ENCODE measurements around the gene EIF3K.

EIF3K gene

GRCh38 chr19:38665950-38666662 lies 47.1 kb downstream of the EIF3K start:
- peak; percentile 81 for DNase-seq (ENCODE audit: low read depth, low spot score)

- DNase-seq (ENCODE audit: low read depth, low spot score): peak; percentile 93
Measured at GRCh38 chr19:38666663-38667511, 47.9 kb downstream of the EIF3K start.

GRCh38 chr19:38667661-38668171 lies 48.7 kb downstream of the EIF3K start:
- DNase-seq (ENCODE audit: low read depth, low spot score): peak; percentile 82

- no peak for DNase-seq (ENCODE audit: low read depth, low spot score)
Measured at GRCh38 chr19:38669552-38669951, 50.6 kb downstream of the EIF3K start.

DNA sequence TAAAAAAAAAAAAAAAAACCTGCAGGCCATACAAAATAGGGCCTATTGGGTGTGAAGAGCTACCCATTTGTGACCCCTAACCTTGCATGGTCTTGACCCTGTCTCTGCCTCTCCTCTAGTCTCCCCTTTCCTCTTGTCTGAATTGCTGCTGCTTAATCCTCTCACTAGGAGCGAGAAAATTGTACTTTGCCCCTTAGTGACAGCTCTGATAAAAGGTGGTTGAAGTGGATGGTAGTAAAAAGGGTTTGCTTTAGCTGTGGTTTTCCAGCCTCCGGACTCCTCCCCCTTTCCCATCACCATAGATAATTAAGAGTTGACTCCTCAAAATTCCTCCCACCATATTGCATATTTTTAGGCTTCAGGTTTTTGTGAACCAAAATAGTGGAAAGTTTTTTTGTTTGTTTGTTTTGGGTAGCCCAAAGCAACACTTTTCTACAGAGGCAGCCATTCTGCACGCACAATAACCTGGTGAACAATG lies 52.0 kb downstream of the EIF3K start:
- peak; percentile 59 for DNase-seq (ENCODE audit: low read depth, low spot score)

DNA sequence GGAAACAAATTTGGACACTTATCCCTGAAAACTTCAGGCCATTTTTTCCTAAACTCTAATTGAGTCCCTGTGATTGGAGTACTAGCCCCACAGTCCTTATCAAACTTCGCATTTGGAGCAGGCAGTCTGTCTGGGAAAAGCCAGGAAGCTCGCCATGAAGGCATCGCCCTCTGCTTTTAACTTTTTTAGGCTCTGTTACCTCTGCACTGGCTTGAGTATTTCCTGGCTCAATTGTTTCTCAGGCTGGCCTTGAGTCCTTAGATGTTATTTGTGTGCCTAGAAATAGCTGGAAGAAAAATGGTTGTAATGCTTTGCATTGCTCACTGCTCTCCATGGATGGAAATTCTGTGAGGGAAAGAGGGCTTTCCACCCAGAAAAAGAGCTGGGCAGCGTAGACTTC lies 52.7 kb downstream of the EIF3K start:
- DNase-seq (ENCODE audit: low read depth, low spot score): no peak

DNA sequence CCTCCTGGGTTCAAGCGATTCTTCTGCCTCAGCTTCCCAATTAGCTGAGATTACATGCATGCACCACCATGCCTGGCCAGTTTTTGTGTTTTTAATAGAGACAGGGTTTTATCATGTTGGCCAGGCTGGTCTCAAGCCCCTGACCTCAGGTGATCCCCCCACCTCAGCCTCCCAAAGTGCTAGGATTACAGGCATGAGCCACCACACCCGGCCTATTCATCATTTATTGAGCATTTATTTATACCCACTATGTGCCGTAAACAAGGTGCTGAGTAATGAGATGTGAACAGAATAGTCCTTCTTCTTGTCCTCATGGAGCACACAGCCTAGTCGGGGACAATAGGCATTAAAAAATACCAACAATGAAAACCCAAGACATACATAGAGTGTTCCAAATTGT lies 54.0 kb downstream of the EIF3K start:
- DNase-seq (ENCODE audit: low read depth, low spot score): no peak

- peak; percentile 64 for DNase-seq (ENCODE audit: low read depth, low spot score)
Measured at GRCh38 chr19:38674388-38675171, 55.6 kb downstream of the EIF3K start.

DNA sequence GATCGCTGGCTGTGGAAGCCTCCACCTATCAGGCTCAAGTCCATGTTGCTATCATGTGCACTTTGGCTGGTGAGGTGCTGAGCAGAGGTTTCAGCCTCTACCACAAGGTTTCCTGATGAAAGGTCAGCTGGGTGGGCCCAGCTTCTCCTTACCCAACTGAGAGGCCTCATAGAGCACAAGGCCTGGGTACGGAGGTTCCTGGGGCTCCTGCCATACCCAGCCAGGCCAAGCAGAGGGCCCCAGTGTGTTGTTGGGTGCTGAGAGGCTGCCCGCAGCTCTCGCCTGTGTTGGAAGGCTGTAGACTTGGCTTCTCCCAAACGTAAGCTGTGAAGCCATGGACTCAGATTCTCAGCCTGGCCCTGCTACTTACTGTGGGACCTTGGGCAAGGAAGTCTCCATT lies 56.6 kb downstream of the EIF3K start:
- DNase-seq (ENCODE audit: low read depth, low spot score): no peak

DNA sequence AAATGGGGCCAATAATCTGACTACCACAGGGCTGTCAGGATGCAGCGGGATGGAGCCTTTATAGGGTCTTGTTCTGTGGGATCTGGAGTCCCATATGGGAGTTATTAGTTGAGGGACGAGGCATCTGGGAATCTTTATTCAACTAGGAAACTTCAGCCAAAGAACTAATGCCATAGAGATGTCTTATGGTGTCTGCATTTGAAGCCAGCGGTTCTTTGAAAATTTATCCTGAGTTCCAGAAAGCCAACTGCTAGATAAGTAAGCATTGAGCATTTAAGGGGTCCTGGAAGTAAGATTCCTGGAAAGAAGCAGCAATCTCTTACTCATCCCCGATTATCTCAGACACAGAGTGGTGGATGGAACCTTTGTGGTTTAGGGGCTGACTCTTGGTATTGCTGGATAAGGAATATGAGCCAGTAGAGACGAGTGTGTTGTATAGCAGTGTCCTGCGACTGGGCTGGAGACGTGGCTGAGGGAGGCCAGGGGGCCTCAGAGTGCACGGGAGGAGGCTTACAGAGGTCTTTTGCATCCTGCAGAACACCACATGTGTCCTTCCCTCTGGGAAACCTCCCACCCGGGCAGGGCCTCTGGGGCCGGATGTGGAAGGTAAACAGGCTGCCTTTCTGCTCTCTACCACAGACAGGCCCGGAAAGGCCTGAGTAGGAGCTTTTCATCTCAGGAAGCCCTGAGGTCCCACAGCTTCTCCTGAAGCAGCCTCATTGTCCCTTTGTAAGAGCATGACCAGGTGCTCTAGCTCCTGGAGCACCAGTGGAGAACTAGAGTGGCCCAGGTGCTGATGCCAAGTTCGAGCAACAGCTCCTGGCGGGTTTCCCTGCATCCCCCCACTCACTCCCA lies 57.3 kb downstream of the EIF3K start:
- DNase-seq (ENCODE audit: low read depth, low spot score): no peak

- no peak for DNase-seq (ENCODE audit: low read depth, low spot score)
Measured at GRCh38 chr19:38676878-38677646, 58.1 kb downstream of the EIF3K start.

- DNase-seq (ENCODE audit: low read depth, low spot score): no peak
Measured at GRCh38 chr19:38678217-38678890, 59.4 kb downstream of the EIF3K start.

DNA sequence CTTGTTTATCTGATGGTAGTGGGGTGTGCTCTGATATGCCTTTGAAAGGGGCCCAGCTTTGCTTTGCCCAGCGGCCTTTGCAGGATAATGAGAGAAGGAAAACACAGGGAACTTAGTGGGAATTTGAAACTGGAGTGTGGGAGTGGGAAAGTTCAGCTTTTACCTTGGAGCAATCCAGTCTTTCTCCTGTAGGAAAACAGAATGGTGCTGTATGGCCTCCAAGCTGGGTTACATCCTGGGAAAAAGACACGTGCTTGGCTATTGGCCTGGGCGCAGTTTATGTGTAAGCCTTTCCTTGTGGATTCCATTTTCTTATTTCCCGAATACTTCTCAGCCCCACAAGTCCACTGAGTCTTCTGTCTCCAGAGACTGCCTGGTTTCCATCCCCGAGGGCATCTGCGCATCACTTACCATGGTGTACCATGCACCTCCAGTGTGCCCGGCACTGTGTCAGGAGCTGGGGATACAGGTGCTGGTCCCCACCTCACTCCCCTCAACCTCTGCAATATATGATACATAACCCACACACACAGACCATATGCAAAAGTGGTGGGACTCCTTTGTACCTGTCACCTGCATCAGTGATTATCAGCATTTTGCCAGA lies 60.0 kb downstream of the EIF3K start:
- no peak for DNase-seq (ENCODE audit: low read depth, low spot score)

- DNase-seq (ENCODE audit: low read depth, low spot score): no peak
Measured at GRCh38 chr19:38679839-38680238, 60.9 kb downstream of the EIF3K start.

GRCh38 chr19:38682195-38682867 lies 63.3 kb downstream of the EIF3K start:
- no peak for DNase-seq (ENCODE audit: low read depth, low spot score)

DNA sequence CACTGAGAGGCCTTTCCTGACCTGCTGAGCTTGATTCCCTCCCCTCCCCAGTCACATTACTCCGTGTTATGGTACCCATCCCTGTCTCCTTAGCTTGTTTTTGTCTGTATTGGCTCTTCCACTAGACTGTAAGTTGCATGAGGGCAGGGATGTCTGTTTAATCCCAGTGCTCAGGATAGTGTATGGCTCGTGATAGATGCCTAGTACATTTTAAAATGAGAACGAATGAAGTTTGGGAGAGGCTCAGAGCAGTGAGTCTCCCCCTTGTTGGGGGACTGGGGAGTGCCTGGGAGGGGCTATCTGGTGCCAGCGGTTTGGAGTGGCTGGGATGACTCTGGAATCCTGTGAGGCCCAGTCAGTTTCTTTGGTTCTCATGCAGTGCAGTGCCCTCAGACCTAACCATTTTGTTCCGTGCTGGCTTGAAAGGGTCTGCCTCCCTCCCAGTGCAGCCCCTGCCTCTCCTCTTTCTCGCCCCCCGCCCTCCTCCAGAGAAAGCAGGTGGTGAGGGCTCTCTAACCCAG lies 63.9 kb downstream of the EIF3K start:
- no peak for DNase-seq (ENCODE audit: low read depth, low spot score)

- DNase-seq (ENCODE audit: low read depth, low spot score): peak; percentile 99
Measured at GRCh38 chr19:38683393-38684077, 64.5 kb downstream of the EIF3K start.
